Measurements from ENCODE around the gene POM121C.
"Not testable (repeated sequence)": the region's sequence is repeated elsewhere in the genome, so short reads cannot be mapped to it uniquely, and the experiment has no call there.

DNA sequence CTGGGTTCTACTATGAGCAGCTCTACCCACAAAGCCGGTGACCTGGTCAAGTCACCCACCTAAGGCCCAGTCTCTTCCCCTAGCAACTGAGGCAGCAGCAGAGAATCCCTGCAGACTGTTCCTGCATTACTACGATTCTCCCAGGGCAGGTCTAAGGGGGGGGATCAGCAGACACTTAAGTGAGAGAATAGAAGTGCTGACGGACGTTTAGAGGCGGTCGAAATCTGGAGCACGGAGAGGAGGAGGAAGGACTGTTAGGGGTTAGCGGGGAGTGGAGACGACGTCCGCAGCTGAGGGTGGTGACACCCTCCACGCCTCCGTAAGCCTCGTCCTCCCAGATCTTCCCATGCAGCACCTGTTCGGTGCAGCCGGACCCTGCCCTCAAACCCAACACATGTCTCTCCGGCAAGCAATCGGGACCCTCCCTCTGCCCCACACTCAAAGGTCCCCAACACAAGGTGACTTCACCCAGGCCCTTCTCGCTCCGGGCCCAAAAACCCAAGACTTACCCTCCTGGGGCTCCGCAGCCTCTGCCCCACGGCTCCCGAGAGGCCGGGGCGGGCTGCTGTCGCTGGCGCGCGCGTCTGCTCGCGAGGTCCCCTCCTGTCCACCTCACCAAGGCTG lies 632 bp downstream of the POM121C start:
- TF ChIP-seq, protein P1, sequence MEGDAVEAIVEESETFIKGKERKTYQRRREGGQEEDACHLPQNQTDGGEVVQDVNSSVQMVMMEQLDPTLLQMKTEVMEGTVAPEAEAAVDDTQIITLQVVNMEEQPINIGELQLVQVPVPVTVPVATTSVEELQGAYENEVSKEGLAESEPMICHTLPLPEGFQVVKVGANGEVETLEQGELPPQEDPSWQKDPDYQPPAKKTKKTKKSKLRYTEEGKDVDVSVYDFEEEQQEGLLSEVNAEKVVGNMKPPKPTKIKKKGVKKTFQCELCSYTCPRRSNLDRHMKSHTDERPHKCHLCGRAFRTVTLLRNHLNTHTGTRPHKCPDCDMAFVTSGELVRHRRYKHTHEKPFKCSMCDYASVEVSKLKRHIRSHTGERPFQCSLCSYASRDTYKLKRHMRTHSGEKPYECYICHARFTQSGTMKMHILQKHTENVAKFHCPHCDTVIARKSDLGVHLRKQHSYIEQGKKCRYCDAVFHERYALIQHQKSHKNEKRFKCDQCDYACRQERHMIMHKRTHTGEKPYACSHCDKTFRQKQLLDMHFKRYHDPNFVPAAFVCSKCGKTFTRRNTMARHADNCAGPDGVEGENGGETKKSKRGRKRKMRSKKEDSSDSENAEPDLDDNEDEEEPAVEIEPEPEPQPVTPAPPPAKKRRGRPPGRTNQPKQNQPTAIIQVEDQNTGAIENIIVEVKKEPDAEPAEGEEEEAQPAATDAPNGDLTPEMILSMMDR (conservative IDR thresholded peaks at IDR 0.05), result not testable (repeated sequence)
- TF ChIP-seq EZH2 (IDR thresholded peaks at IDR 0.05; ENCODE audit: low read depth), result not testable (repeated sequence)

Data from PC-9 (cell line).